Transverse colon (tissue), 4 donors: ENCODE data around the gene TTC1.

Source experiments
- EP300 ChIP-seq: sonication (generic); formaldehyde crosslinking; IDR thresholded peaks from one replicate; pipeline ENCODE4 v1.6.1; 2017; ENCODE audit warnings: antibody characterized with exemption, low read depth
- POLR2AphosphoS5 ChIP-seq, 3 donors: sonication (generic); formaldehyde crosslinking; IDR thresholded peaks; one replicate each; pipeline ENCODE4 v1.6.1; 2016; ENCODE audit warnings: antibody characterized with exemption in 3 of 3
- TF ChIP-seq, protein P1 (sequence below), 5 experiments: fragments of 200-600 bp in 3 of 5; fragments of 450-650 bp in 2 of 5; sonication (generic) in 3 of 5; IDR thresholded peaks; 1 replicate in 2 of 5; 2 replicates in 3 of 5; pipeline ENCODE4 v1.5.1; 2016 to 2017; ENCODE audit warnings: antibody characterized with exemption in 5 of 5, inconsistent platforms in 3 of 5, mild to moderate bottlenecking in 2 of 5, moderate library complexity in 1 of 5

DNA sequence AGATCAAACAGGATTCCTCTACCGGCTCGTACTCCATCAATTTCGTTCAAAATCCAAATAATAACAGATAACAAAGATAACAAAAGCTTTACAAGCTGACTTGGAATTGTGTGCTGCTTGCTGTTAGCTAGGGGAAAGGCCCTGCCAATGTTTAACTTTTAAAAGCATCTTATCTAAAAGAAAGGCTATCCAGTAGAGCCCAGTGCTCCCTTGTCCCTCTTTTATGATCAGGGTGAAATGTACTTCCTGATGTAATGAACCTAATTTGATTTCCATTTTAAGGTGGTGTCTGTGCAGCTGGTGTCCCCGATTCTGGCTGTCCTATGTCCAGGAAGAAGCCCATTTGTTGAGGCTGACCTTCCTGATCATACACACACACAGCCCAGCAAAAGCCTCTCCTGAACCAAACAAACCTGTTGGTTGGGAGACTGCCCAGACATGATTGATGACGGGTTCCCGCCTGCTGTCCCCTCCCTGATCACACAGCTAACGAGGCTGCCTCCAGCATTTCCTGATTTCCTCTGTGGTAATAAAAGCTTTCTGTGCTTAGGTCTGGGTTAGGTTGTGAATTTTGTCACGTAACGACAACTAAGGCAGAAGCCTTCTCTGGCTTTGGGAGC lies 56.2 kb downstream of the TTC1 start:
- TF ChIP-seq, protein P1, sequence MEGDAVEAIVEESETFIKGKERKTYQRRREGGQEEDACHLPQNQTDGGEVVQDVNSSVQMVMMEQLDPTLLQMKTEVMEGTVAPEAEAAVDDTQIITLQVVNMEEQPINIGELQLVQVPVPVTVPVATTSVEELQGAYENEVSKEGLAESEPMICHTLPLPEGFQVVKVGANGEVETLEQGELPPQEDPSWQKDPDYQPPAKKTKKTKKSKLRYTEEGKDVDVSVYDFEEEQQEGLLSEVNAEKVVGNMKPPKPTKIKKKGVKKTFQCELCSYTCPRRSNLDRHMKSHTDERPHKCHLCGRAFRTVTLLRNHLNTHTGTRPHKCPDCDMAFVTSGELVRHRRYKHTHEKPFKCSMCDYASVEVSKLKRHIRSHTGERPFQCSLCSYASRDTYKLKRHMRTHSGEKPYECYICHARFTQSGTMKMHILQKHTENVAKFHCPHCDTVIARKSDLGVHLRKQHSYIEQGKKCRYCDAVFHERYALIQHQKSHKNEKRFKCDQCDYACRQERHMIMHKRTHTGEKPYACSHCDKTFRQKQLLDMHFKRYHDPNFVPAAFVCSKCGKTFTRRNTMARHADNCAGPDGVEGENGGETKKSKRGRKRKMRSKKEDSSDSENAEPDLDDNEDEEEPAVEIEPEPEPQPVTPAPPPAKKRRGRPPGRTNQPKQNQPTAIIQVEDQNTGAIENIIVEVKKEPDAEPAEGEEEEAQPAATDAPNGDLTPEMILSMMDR (IDR thresholded peaks at IDR 0.05) = no peak
- no peak for TF ChIP-seq EP300
- TF ChIP-seq POLR2AphosphoS5 (IDR thresholded peaks at IDR 0.05) = peak; percentile 14 to 63 (median 40)
